Measurements from ENCODE around the gene CEP85L.

Gene CEP85L

GRCh38 chr6:118651282-118652050 lies at the start of gene CEP85L:
TSS of gene CEP85L (minus strand) at chr6:118651591. CDS start at chr6:118651269, 322 bp downstream.
- peak; percentile 90 to 93 for DNase-seq

- DNase-seq = no peak
These were observed 49.1 kb upstream of the CEP85L start for GRCh38 chr6:118700531-118700930.

- DNase-seq = peak in 1 of 2 donors; percentile 30
These were observed 46.2 kb upstream of the CEP85L start for GRCh38 chr6:118697554-118697953.

GRCh38 chr6:118696271-118696670 lies 44.9 kb upstream of the CEP85L start:
- DNase-seq = no peak

- DNase-seq = no peak
These were observed 42.2 kb upstream of the CEP85L start for GRCh38 chr6:118693562-118693961.

- DNase-seq = no peak
These were observed 34.5 kb upstream of the CEP85L start for GRCh38 chr6:118685823-118686449.

- DNase-seq = no peak
These were observed 32.8 kb upstream of the CEP85L start for GRCh38 chr6:118683881-118684872.

GRCh38 chr6:118680452-118681095 lies 29.2 kb upstream of the CEP85L start:
- no peak for DNase-seq

GRCh38 chr6:118679327-118679901 lies 28.0 kb upstream of the CEP85L start:
- DNase-seq = no peak

GRCh38 chr6:118678866-118679265 lies 27.5 kb upstream of the CEP85L start:
- DNase-seq = no peak

- no peak for DNase-seq
These were observed 25.8 kb upstream of the CEP85L start for GRCh38 chr6:118677193-118677592.

- DNase-seq = no peak
These were observed 23.8 kb upstream of the CEP85L start for GRCh38 chr6:118675225-118675624.

- DNase-seq = no peak
These were observed 23.4 kb upstream of the CEP85L start for GRCh38 chr6:118674772-118675171.

- no peak for DNase-seq
These were observed 21.3 kb upstream of the CEP85L start for GRCh38 chr6:118672678-118673077.

GRCh38 chr6:118669561-118669960 lies 18.2 kb upstream of the CEP85L start:
- no peak for DNase-seq

- DNase-seq = no peak
These were observed 17.5 kb upstream of the CEP85L start for GRCh38 chr6:118668761-118669385.

- DNase-seq = no peak
These were observed 16.6 kb upstream of the CEP85L start for GRCh38 chr6:118667988-118668387.

GRCh38 chr6:118665011-118665410 lies 13.6 kb upstream of the CEP85L start:
- DNase-seq = peak in 1 of 2 donors; percentile 39

GRCh38 chr6:118663993-118664985 lies 12.9 kb upstream of the CEP85L start:
- no peak for DNase-seq

GRCh38 chr6:118661831-118662230 lies 10.4 kb upstream of the CEP85L start:
- DNase-seq = no peak

- DNase-seq = peak; percentile 56 to 79
These were observed 8.8 kb upstream of the CEP85L start for GRCh38 chr6:118660218-118660569.
